GM12878 (cell line): Measurements from ENCODE around the gene TRIM9. TPM values are rescaled to one million over a fixed set of nuclear protein-coding genes. Genes with fewer than 3 reads are reported as not detected.
A peak's percentile ranks its signal among the peaks of the same experiment; 100 is the strongest.

Experiments
- ATAC-seq: fragments of 200-7000 bp; cut with Tn5 transposase; 3 replicates; pipeline ENCODE4 v1.9.1; 2020; ENCODE audit warnings: mild to moderate bottlenecking, moderate library complexity
- BruUV-seq: library from RNA; stranded (reverse); fragments of 400-500 nt; replicated peaks from 2 replicates; lab custom pipeline; 2021; lab: Mats Ljungman, UMichigan
- CTCF ChIA-PET: fragments of 300-600 bp; sonication (Branson Sonifier 250); formaldehyde crosslinking; extraction: SDS; loops from one replicate; lab custom pipeline; 2021; ENCODE audit warnings: inconsistent platforms; lab: Yijun Ruan, JAX
- POLR2A ChIA-PET: fragments of 350-600 bp; formaldehyde crosslinking; extraction: SDS; loops from one replicate; lab custom pipeline; 2021; ENCODE audit warnings: inconsistent platforms; lab: Charles Lee
- RAD21 ChIA-PET: fragments of 300-600 bp; sonication (Branson Sonifier 250); formaldehyde crosslinking; loops from one replicate; lab custom pipeline; 2023; ENCODE audit warnings: antibody characterized with exemption; ENCODE audit not compliant: unreplicated experiment; lab: Charles Lee
- SMC1A ChIA-PET: fragments of 300-600 bp; sonication (Branson Sonifier 250); formaldehyde crosslinking; loops from one replicate; lab custom pipeline; 2023; ENCODE audit not compliant: unreplicated experiment, uncharacterized antibody; lab: Charles Lee
- DNase-seq: peaks from one replicate; pipeline ENCODE4 v3.0.0-alpha.2; 2011; ENCODE audit warnings: low read depth, low spot score
- FAIRE-seq: peaks from 3 replicates; lab custom pipeline; 2011; peaks lifted over from hg19 to GRCh38; lab: Jason Lieb, UNC
- H2AFZ ChIP-seq: 2 replicates; pipeline ENCODE4 v1.6.0; 2011; ENCODE audit warnings: low read depth, low read length, control low read depth; ENCODE audit not compliant: control insufficient read depth
- H3K27ac ChIP-seq: 2 replicates; pipeline ENCODE4 v1.5.1; 2011; ENCODE audit warnings: control low read depth; ENCODE audit not compliant: control insufficient read depth, insufficient read depth
- H3K27me3 ChIP-seq, 2 experiments: replicated peaks in 1 of 2; 2 replicates each; pipeline versions ENCODE4 v1.6.0 to v1.6.1; 2011; ENCODE audit warnings: low read length in 1 of 2; ENCODE audit not compliant: control insufficient read depth in 2 of 2, insufficient read depth in 2 of 2
- H3K36me3 ChIP-seq, 2 experiments: 2 replicates each; pipeline ENCODE4 v1.5.1; 2011; ENCODE audit warnings: low read length in 1 of 2; ENCODE audit not compliant: control insufficient read depth in 2 of 2, insufficient read depth in 2 of 2
- H3K4me1 ChIP-seq: 2 replicates; pipeline ENCODE4 v1.6.1; 2011; ENCODE audit warnings: mild to moderate bottlenecking, low read length, moderate library complexity, mixed read lengths; ENCODE audit not compliant: control insufficient read depth, insufficient read depth
- H3K4me2 ChIP-seq: 2 replicates; pipeline ENCODE4 v1.6.0; 2011; ENCODE audit warnings: control low read depth; ENCODE audit not compliant: control insufficient read depth, insufficient read depth
- H3K4me3 ChIP-seq: fragments of 200-600 bp; sonication (generic); 2 replicates; pipeline ENCODE4 v1.5.1; 2016
- H3K79me2 ChIP-seq: 2 replicates; pipeline ENCODE4 v1.6.0; 2011; ENCODE audit warnings: low read length; ENCODE audit not compliant: control insufficient read depth, insufficient read depth
- H3K9ac ChIP-seq: 2 replicates; pipeline ENCODE4 v1.8.0; 2011; ENCODE audit warnings: low read length, control low read depth, mixed read lengths; ENCODE audit not compliant: control insufficient read depth, insufficient read depth
- H3K9me3 ChIP-seq: replicated peaks from 3 replicates; pipeline ENCODE4 v1.5.1; 2011; ENCODE audit warnings: mild to moderate bottlenecking, low read length; ENCODE audit not compliant: control insufficient read depth, insufficient read depth
- H4K20me1 ChIP-seq: 2 replicates; pipeline ENCODE4 v1.6.0; 2011; ENCODE audit not compliant: control insufficient read depth, insufficient read depth
- CTCF ChIP-seq, 3 experiments: IDR thresholded peaks in 2 of 3; conservative IDR thresholded peaks in 1 of 3; 2 replicates each; pipeline ENCODE4 v1.5.1; 2011; ENCODE audit warnings: low read depth in 3 of 3, low read length in 3 of 3, mild to moderate bottlenecking in 3 of 3, control low read depth in 2 of 3, moderate library complexity in 2 of 3, inconsistent platforms in 1 of 3, mixed read lengths in 1 of 3; ENCODE audit not compliant: control insufficient read depth in 2 of 3, insufficient read depth in 1 of 3; ENCODE audit errors: extremely low read depth in 1 of 3
- FOXK2 ChIP-seq: fragments of 450-650 bp; IDR thresholded peaks from 2 replicates; pipeline ENCODE4 v1.6.1; 2017; ENCODE audit warnings: mild to moderate bottlenecking, moderate library complexity
- KAT2A ChIP-seq: conservative IDR thresholded peaks from 2 replicates; pipeline ENCODE4 v1.6.1; 2011; ENCODE audit warnings: low read depth, low read length; ENCODE audit not compliant: control insufficient read depth
- MEF2A ChIP-seq: IDR thresholded peaks from 2 replicates; pipeline ENCODE4 v1.6.1; 2011; ENCODE audit warnings: low read depth, mild to moderate bottlenecking, low read length, moderate library complexity; ENCODE audit not compliant: insufficient read depth
- MXI1 ChIP-seq: fragments of 150-350 bp; IDR thresholded peaks from 2 replicates; pipeline ENCODE4 v1.6.1; 2011; ENCODE audit warnings: low read depth, mild to moderate bottlenecking, inconsistent platforms, low read length, improper control_type of control experiment
- RUNX3 ChIP-seq: IDR thresholded peaks from 2 replicates; pipeline ENCODE4 v1.6.1; 2012; ENCODE audit warnings: low read length, inconsistent platforms
- SMARCA5 ChIP-seq: fragments of 450-650 bp; IDR thresholded peaks from 2 replicates; pipeline ENCODE4 v1.6.1; 2017; ENCODE audit warnings: mild to moderate bottlenecking
- SPI1 ChIP-seq: IDR thresholded peaks from 2 replicates; pipeline ENCODE4 v1.6.1; 2011; ENCODE audit warnings: low read depth, mild to moderate bottlenecking, low read length, moderate library complexity, borderline replicate concordance; ENCODE audit not compliant: insufficient read depth
- TCF7 ChIP-seq: IDR thresholded peaks from 2 replicates; pipeline ENCODE4 v1.6.1; 2014; ENCODE audit warnings: antibody characterized with exemption, borderline replicate concordance
- WRNIP1 ChIP-seq: IDR thresholded peaks from 2 replicates; pipeline ENCODE4 v1.6.1; 2011; ENCODE audit warnings: low read depth, low read length, improper control_type of control experiment, borderline replicate concordance
- WGBS: methylation state at CpG from one replicate; pipeline ENCODE4 v1.1.6; 2016; ENCODE audit warnings: low lambda C conversion rate; ENCODE audit not compliant: insufficient replicate concordance, insufficient coverage; ENCODE audit errors: missing lambda C conversion rate; 5-methylcytosine and 5-hydroxymethylcytosine counted together
- in situ Hi-C: fragments of 300-500 bp; cut with MboI; formaldehyde crosslinking; loops from 9 replicates; pipeline ENCODE4 v1.14.3; 2018; ENCODE audit warnings: mixed read lengths
- intact Hi-C: fragments of 100-400 bp; cut with micrococcal nuclease; formaldehyde crosslinking; loops from one replicate; pipeline ENCODE4 v1.14.2; 2022; ENCODE audit not compliant: unreplicated experiment
- polyA plus RNA-seq, 11 experiments: library from polyadenylated mRNA; depleted of rRNA in 4 of 11; unstranded in 6 of 11; stranded (reverse) in 5 of 11; fragments of >200 nt; fragmentation: Nextera tagmentation in 4 of 11; fragmentation: Illumina TruSeq in 1 of 11; extraction: Ambion mirVana in 4 of 11; extraction: Trizol in 1 of 11; gene quantifications; 1 replicate in 1 of 11; 2 replicates in 10 of 11; pipeline versions ENCODE4 v1.2.1 to v1.2.3, GENCODE V29; 2011 to 2016; ENCODE audit warnings: inconsistent platforms in 2 of 11, missing spikeins in 2 of 11, low read depth in 1 of 11
- total RNA-seq, 4 experiments: library from RNA; depleted of rRNA in 3 of 4; stranded (reverse); fragments of >200 nt in 3 of 4; fragmentation: Illumina TruSeq in 1 of 4; extraction: Trizol in 1 of 4; gene quantifications; 2 replicates each; pipeline versions ENCODE4 v1.2.1 to v1.2.3, GENCODE V29; 2013 to 2021

TRIM9 gene
- total and polyA plus RNA-seq, 10 of the 15 experiments (the other 5 are each of a cell fraction or from before 2014, with no cell fraction given): 0.04 to 0.18 (median 0.11) TPM; not detected in 2

DNA sequence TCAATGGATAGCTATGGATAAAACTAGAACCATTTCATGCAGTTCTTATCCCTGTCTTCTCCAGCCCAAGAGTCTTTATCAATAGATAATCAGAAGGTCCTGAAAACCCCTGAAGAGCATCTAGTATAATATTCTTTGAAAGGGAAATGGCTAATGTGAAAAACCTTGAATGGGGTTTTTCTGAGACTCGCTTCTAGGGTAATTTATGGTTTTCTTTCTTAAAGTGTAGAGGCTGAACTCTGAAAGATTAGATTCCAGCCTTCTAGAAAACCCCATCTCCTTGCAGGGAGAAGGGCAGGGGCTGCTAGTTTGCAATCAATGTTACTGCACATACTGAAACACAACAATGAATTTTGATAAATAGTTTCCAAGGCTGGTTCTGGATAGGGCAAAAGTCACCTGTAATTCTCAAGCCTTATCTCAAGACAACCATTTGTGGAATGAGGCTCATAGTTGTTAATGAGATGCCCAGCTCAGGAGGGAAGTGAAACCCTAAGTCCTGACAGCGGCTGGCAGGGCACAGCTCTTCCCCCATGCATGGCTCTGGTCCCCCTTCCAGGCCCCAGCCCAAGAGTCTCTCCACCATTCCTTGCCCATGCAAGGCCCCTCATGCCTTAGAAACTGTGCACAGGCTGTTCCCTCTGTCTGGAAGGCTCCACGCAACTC is 116.9 kb downstream of the TRIM9 start:
- TF ChIP-seq SPI1: peak; percentile 88
- no peak for TF ChIP-seq CTCF (IDR thresholded peaks at IDR 0.05 in 2 of 3, conservative IDR thresholded peaks at IDR 0.05 in 1 of 3; ENCODE audit: control insufficient read depth in 2 of 3, extremely low read depth in 1 of 3, insufficient read depth in 1 of 3, low read depth in 3 of 3, low read length in 3 of 3)
- no peaks in the 10 kb centered on the region for H3K9me3 ChIP-seq
- 35% methylated on average over 3 of the region's 3 CpGs for WGBS
- ChIA-PET CTCF (interaction anchor here (1.1 kb wide), 1 partner anchor 10 kb away, joined by 3 read pairs; no protein-coding TSS in a partner anchor), SMC1A (interaction anchor here (1.6 kb wide), 1 partner anchor 118 kb away, joined by 4 read pairs; no protein-coding TSS in a partner anchor), POLR2A (no interaction called here), RAD21 (no interaction called here)
- no peak overlapping the region for H3K4me3 ChIP-seq
- no peaks in the 10 kb centered on the region for H4K20me1 ChIP-seq
- peak; percentile 16 for DNase-seq
- in situ Hi-C loops (no loop called here), intact Hi-C loops (no loop called here)
- H3K79me2 ChIP-seq: no peaks in the 10 kb centered on the region
- ATAC-seq: peak; percentile 87
- peaks cover 0 to under 1% of the 10 kb centered on the region in 2 experiments; a peak in 2 of 4 replicates for H3K27me3 ChIP-seq
- peaks cover 23% of the 10 kb centered on the region for H3K4me1 ChIP-seq
- no TSS peak for BruUV-seq
- no peak for FAIRE-seq
- no peak overlapping the region for H3K9ac ChIP-seq
- H2AFZ ChIP-seq: no peak overlapping the region
- no peaks in the 10 kb centered on the region for H3K36me3 ChIP-seq
- H3K4me2 ChIP-seq: peak overlapping the region; percentile 20; the same call in 1 of the 2 replicates
- no peak overlapping the region for H3K27ac ChIP-seq

DNA sequence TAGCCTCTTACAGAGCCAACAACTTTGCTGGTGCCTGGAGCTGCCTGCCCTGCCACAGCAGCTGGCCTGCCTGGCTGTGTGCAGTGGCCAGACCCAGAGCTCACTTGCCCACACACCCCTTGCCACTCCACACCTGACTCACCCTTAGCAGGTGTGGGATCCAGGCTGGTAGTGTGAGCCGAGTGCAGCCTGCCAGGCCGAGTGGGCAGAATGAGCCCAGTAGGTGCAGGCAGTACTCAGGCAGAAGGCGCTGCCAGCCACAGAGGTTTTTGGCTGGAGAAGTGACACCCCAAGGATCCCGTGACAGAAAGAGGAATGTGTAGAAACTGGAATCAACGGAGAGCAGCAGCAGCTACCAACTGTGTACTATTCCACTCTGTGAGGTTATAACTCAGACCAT is 120.8 kb downstream of the TRIM9 start:
- intact Hi-C loops (no loop called here), in situ Hi-C loops (no loop called here)
- H3K9ac ChIP-seq: no peak overlapping the region
- H3K36me3 ChIP-seq: no peaks in the 10 kb centered on the region
- no peaks in the 10 kb centered on the region for H3K9me3 ChIP-seq
- RAD21 ChIA-PET: no interaction called here
- 32% methylated on average over 5 of the region's 5 CpGs for WGBS
- H3K4me3 ChIP-seq: no peak overlapping the region
- H3K27me3 ChIP-seq: peaks cover 0 to 2% of the 10 kb centered on the region in 2 experiments; a peak in 2 of 4 replicates
- no peak for DNase-seq
- no peak for FAIRE-seq
- no peak overlapping the region for H2AFZ ChIP-seq
- no peak for ATAC-seq
- POLR2A ChIA-PET: no interaction called here
- BruUV-seq: no TSS peak
- CTCF ChIA-PET: no interaction called here
- no peak overlapping the region for H3K4me2 ChIP-seq
- no peak overlapping the region for H3K27ac ChIP-seq
- SMC1A ChIA-PET: interaction anchor here (1.3 to 1.7 kb wide), 2 partner anchors 12 to 25 kb away, joined by 3 read pairs; no protein-coding TSS in a partner anchor
- H3K79me2 ChIP-seq: no peaks in the 10 kb centered on the region
- H3K4me1 ChIP-seq: peaks cover 18% of the 10 kb centered on the region
- no peaks in the 10 kb centered on the region for H4K20me1 ChIP-seq
- no peak for TF ChIP-seq SMARCA5
- TF ChIP-seq WRNIP1: no peak
- TF ChIP-seq MXI1: no peak
- TF ChIP-seq FOXK2: no peak
- no peak for TF ChIP-seq TCF7
- TF ChIP-seq RUNX3: no peak
- no peak for TF ChIP-seq MEF2A
- no peak for TF ChIP-seq KAT2A
